ENCODE data around the gene C6orf15. TPM values are rescaled to one million over a fixed set of nuclear protein-coding genes. Genes with fewer than 3 reads are reported as not detected.

Gene C6orf15
- total RNA-seq, 1 donor from 2014 or later, result not detected

GRCh38 chr6:31131595-31131994, 19.2 kb upstream of the C6orf15 start:
- Mint-ChIP-seq H3K9me3 (ENCODE audit: unreplicated experiment) (peaks cover 2% of the 10 kb centered on the region), H3K27ac (ENCODE audit: unreplicated experiment) (no peak overlapping the region)

GRCh38 chr6:31130751-31131150, 18.4 kb upstream of the C6orf15 start:
- Mint-ChIP-seq H3K9me3 (ENCODE audit: unreplicated experiment) (no peaks in the 10 kb centered on the region), H3K4me1 (ENCODE audit: low read depth, unreplicated experiment) (no peaks in the 10 kb centered on the region), H3K27ac (ENCODE audit: unreplicated experiment) (no peak overlapping the region), H3K36me3 (ENCODE audit: unreplicated experiment) (no peaks in the 10 kb centered on the region), H3K4me3 (ENCODE audit: unreplicated experiment) (no peak overlapping the region), H3K27me3 (ENCODE audit: unreplicated experiment) (peaks cover 2% of the 10 kb centered on the region)
- no peak for DNase-seq
- TF ChIP-seq CTCF (IDR thresholded peaks at IDR 0.05; ENCODE audit: partially characterized antibody, unreplicated experiment), result no peak

More at GRCh38 chr6:31131595-31131994, 19.2 kb upstream of the C6orf15 start:
- H3K27me3 Mint-ChIP-seq (ENCODE audit: unreplicated experiment), result peaks cover 2% of the 10 kb centered on the region
- no peak for DNase-seq
- H3K4me1 Mint-ChIP-seq (ENCODE audit: low read depth, unreplicated experiment), result no peaks in the 10 kb centered on the region
- no peak overlapping the region for H3K4me3 Mint-ChIP-seq (ENCODE audit: unreplicated experiment)
- no peak for TF ChIP-seq CTCF (IDR thresholded peaks at IDR 0.05; ENCODE audit: partially characterized antibody, unreplicated experiment)
- no peaks in the 10 kb centered on the region for H3K36me3 Mint-ChIP-seq (ENCODE audit: unreplicated experiment)

- no peaks in the 10 kb centered on the region for H3K9me3 Mint-ChIP-seq (ENCODE audit: unreplicated experiment)
- TF ChIP-seq CTCF (IDR thresholded peaks at IDR 0.05; ENCODE audit: partially characterized antibody, unreplicated experiment), result no peak
- H3K4me3 Mint-ChIP-seq (ENCODE audit: unreplicated experiment), result no peak overlapping the region
- no peak overlapping the region for H3K27ac Mint-ChIP-seq (ENCODE audit: unreplicated experiment)
- no peaks in the 10 kb centered on the region for H3K36me3 Mint-ChIP-seq (ENCODE audit: unreplicated experiment)
- no peaks in the 10 kb centered on the region for H3K4me1 Mint-ChIP-seq (ENCODE audit: low read depth, unreplicated experiment)
- no peak for DNase-seq
- H3K27me3 Mint-ChIP-seq (ENCODE audit: unreplicated experiment), result peaks cover 2% of the 10 kb centered on the region
Observed at GRCh38 chr6:31129130-31129529, 16.8 kb upstream of the C6orf15 start.

- Mint-ChIP-seq H3K27me3 (ENCODE audit: unreplicated experiment) (peaks cover 2% of the 10 kb centered on the region), H3K27ac (ENCODE audit: unreplicated experiment) (no peak overlapping the region), H3K9me3 (ENCODE audit: unreplicated experiment) (no peaks in the 10 kb centered on the region), H3K36me3 (ENCODE audit: unreplicated experiment) (no peaks in the 10 kb centered on the region), H3K4me3 (ENCODE audit: unreplicated experiment) (no peak overlapping the region), H3K4me1 (ENCODE audit: low read depth, unreplicated experiment) (no peaks in the 10 kb centered on the region)
- DNase-seq, result peak; percentile 78
- peak; percentile 86 for TF ChIP-seq CTCF (IDR thresholded peaks at IDR 0.05; ENCODE audit: partially characterized antibody, unreplicated experiment)
Observed at GRCh38 chr6:31128093-31128676, 15.8 kb upstream of the C6orf15 start.

GRCh38 chr6:31126396-31127175, 14.2 kb upstream of the C6orf15 start:
- H3K4me3 Mint-ChIP-seq (ENCODE audit: unreplicated experiment), result no peak overlapping the region
- TF ChIP-seq CTCF (IDR thresholded peaks at IDR 0.05; ENCODE audit: partially characterized antibody, unreplicated experiment), result no peak
- no peaks in the 10 kb centered on the region for H3K4me1 Mint-ChIP-seq (ENCODE audit: low read depth, unreplicated experiment)
- H3K27ac Mint-ChIP-seq (ENCODE audit: unreplicated experiment), result no peak overlapping the region
- no peaks in the 10 kb centered on the region for H3K36me3 Mint-ChIP-seq (ENCODE audit: unreplicated experiment)
- no peak for DNase-seq
- H3K27me3 Mint-ChIP-seq (ENCODE audit: unreplicated experiment), result peaks cover 2% of the 10 kb centered on the region
- H3K9me3 Mint-ChIP-seq (ENCODE audit: unreplicated experiment), result no peaks in the 10 kb centered on the region
